ENCODE measurements around the gene SORCS2. TPM values are rescaled to one million over a fixed set of nuclear protein-coding genes. Genes with fewer than 3 reads are reported as not detected.

The SORCS2 gene
- total RNA-seq, 8 experiments from 2014 or later, result 1.8 to 14.0 (median 5.3) TPM

DNA sequence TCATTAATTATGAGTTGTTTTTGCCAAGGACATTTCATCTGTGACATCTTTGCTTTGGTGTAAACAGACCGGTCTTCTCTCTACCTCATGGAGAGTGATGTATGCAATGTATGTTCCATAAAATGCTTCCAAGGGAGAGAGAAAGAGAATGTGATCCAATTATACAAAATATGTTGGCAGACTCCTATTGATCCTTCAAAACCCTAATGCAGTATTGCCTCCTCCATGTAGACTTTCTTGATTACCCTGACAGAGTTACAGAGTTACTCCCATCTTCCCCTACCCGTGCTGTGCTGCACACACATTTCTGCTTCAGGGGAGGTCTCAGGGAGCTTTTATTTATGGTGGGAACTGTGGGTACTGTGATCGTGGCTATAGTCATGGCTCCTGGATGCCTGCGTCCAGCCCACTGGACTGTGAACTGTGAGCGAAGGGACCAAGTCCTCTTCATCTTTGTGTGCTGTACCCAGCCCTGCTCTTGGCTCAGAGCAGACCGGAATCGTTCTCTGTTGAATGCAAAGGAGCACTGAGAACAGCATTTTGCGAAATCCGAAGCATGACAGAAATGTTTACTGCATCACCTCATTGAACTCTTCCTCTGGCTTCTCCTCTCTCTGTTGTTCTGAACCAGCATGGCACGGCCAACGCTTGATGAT is 32.7 kb downstream of the SORCS2 start:
- H3K4me1 ChIP-seq (replicated peaks in 1 of 2), result peaks cover 29 to 31% of the 10 kb centered on the region in 2 donors
- H3K4me3 ChIP-seq, result no peak overlapping the region
- no peak overlapping the region for H3K27ac ChIP-seq
- ATAC-seq (replicated peaks in 6 of 8), result no peak
- in situ Hi-C loops (cut with MboI; ENCODE audit: low pct_unique_long_range_greater_than_20kb in 2 of 9, low sequenced_read_pairs in 9 of 9, unreplicated experiment in 9 of 9), result no loop called here
- WGBS, 10 experiments, result 81 to 100% (median 90%) methylated on average over 2 to 9 of the region's 11 CpGs; no CpG with 5 or more reads in 2 of the 10 experiments

DNA sequence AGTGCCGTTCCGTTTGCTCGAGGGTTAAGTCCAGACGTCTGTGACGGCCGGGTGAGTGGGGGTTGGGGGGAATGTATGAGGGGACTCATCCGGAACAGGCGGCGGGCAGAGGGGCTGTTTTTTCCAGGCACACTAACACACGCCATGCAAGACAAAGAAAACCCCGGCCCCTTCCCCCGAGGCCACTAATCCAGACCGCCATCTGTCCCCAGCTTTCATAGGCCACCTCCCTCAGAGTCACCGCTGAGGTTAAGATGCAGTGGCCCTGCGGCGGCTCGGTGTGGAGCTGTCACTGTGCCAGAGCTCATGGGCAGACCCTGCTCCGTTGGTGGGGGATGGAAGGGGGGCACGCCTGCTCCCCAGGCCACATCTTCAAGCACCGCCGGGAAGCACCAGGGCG is 34.1 kb downstream of the SORCS2 start:
- ATAC-seq (replicated peaks in 6 of 8), result peak in 5 of 8 experiments; percentile 83 to 91 (median 88)
- Histone ChIP-seq H3K4me3 (no peak overlapping the region), H3K27ac (peak overlapping the region; percentile 53 to 68), H3K4me1 (replicated peaks in 1 of 2) (peaks cover 29 to 31% of the 10 kb centered on the region in 2 donors)
- in situ Hi-C loops (cut with MboI; ENCODE audit: low pct_unique_long_range_greater_than_20kb in 2 of 9, low sequenced_read_pairs in 9 of 9, unreplicated experiment in 9 of 9), result no loop called here
- 10 to 71% (median 60%) methylated on average over 2 to 3 of the region's 22 CpGs; no CpG with 5 or more reads in 7 of the 10 experiments for WGBS, 10 experiments

DNA sequence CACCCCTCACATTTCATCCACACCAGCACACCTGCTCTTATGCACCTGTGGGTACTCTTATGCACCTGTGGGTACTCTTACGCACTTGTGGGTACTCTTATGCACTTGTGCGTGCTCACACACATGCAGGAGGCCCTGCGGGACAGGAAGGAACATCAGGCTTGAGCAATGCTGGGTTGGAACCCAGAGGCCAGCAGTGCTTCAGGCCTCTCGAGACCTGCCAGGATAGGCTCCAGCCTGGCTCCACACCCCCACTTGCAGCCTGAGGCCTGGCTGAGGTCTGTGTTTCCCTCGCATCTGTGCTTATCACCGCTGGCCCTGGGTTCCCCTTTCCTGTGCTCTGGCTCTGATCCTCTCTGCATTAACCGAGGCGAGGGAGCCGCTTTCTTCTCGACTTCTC is 34.7 kb downstream of the SORCS2 start:
- H3K4me1 ChIP-seq (replicated peaks in 1 of 2), result peaks cover 29 to 33% of the 10 kb centered on the region in 2 donors
- in situ Hi-C loops (cut with MboI; ENCODE audit: low pct_unique_long_range_greater_than_20kb in 2 of 9, low sequenced_read_pairs in 9 of 9, unreplicated experiment in 9 of 9), result no loop called here
- no peak overlapping the region for H3K4me3 ChIP-seq
- 40 to 100% (median 92%) methylated on average over 1 to 3 of the region's 10 CpGs; no CpG with 5 or more reads in 5 of the 10 experiments for WGBS, 10 experiments
- H3K27ac ChIP-seq, result peak overlapping the region; percentile 53 to 68
- peak in 4 of 8 experiments; percentile 15 to 28 (median 20) for ATAC-seq (replicated peaks in 6 of 8)

- H3K27ac ChIP-seq, result no peak overlapping the region
- H3K4me3 ChIP-seq, result no peak overlapping the region
- in situ Hi-C loops (cut with MboI; ENCODE audit: low pct_unique_long_range_greater_than_20kb in 2 of 9, low sequenced_read_pairs in 9 of 9, unreplicated experiment in 9 of 9), result no loop called here
- H3K4me1 ChIP-seq (replicated peaks in 1 of 2), result peaks cover 26 to 37% of the 10 kb centered on the region in 2 donors
- no peak for ATAC-seq (replicated peaks in 6 of 8)
- WGBS, 10 experiments, result 80 to 100% (median 83%) methylated on average over 1 to 8 of the region's 11 CpGs; no CpG with 5 or more reads in 5 of the 10 experiments
These were observed 36.4 kb downstream of the SORCS2 start for GRCh38 chr4:7228734-7229133.

DNA sequence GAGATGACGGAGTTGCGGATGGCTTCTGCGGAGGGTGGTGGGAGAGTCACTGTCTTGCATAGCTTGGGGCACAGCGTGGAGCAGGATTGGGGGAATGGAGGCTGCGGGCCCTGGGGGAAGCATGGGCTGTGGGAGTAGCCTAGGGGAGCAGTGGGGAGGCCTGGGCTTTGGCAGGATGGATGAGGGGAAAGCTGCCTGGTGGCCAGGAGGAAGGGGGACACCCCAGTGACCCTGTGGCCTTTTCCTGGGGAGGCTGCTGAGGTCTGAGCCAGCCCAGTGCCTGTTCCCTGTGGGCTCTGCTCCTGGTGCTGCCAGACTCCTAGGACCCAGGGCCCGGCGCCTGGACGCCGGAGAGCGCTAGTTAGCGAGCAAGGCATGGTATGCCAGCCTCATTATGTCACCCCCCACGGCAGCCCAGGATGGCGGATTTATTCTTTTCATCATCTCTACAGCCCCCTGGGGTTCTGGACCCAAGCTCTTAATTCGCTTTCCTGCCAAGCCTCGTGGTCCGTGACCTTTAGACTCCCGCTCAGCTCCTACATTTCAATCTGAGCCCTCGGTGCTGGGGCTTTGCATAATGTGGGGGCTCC is 39.8 kb downstream of the SORCS2 start:
- Histone ChIP-seq H3K4me1 (replicated peaks in 1 of 2) (peaks cover 7 to 10% of the 10 kb centered on the region in 2 donors), H3K27ac (no peak overlapping the region), H3K4me3 (no peak overlapping the region)
- peak in 3 of 8 experiments; percentile 22 to 62 (median 29) for ATAC-seq (replicated peaks in 6 of 8)
- WGBS, 10 experiments, result 79 to 100% (median 87%) methylated on average over 1 to 3 of the region's 18 CpGs; no CpG with 5 or more reads in 5 of the 10 experiments
- in situ Hi-C loops (cut with MboI; ENCODE audit: low pct_unique_long_range_greater_than_20kb in 2 of 9, low sequenced_read_pairs in 9 of 9, unreplicated experiment in 9 of 9), result no loop called here

GRCh38 chr4:7233006-7233580 is 40.8 kb downstream of the SORCS2 start:
- WGBS, 10 experiments, result 77 to 100% methylated on average over 3 to 5 of the region's 18 CpGs; no CpG with 5 or more reads in 8 of the 10 experiments
- H3K4me1 ChIP-seq (replicated peaks in 1 of 2), result peaks cover 0 to 8% of the 10 kb centered on the region in 2 donors
- peak in 1 of 8 experiments; percentile 6 for ATAC-seq (replicated peaks in 6 of 8)
- H3K4me3 ChIP-seq, result no peak overlapping the region
- no peak overlapping the region for H3K27ac ChIP-seq
- in situ Hi-C loops (cut with MboI; ENCODE audit: low pct_unique_long_range_greater_than_20kb in 2 of 9, low sequenced_read_pairs in 9 of 9, unreplicated experiment in 9 of 9), result no loop called here

DNA sequence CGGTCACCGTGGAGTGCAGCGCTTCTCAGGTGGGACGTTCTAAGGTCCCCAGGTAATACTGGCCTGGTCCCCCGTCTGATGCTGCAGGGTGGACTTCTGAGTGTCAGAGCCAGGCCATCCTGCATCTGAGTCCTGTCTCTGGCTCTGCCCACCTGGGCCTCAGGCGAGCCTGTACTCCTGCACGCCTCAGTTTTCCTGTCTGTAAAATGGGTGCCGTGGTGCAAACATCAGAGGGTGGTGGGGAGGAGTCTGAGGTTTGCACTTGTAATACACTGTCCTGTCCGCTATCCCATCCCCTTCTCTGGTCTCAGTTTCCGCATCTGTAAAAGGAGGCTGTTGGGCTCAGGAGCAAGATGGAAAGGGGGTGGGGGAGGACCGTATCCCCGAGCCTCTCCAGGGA is 41.3 kb downstream of the SORCS2 start:
- H3K4me1 ChIP-seq (replicated peaks in 1 of 2), result peaks cover 0 to 8% of the 10 kb centered on the region in 2 donors
- no peak overlapping the region for H3K27ac ChIP-seq
- in situ Hi-C loops (cut with MboI; ENCODE audit: low pct_unique_long_range_greater_than_20kb in 2 of 9, low sequenced_read_pairs in 9 of 9, unreplicated experiment in 9 of 9), result no loop called here
- no peak overlapping the region for H3K4me3 ChIP-seq
- WGBS, 10 experiments, result 89 to 100% (median 100%) methylated on average over 3 to 4 of the region's 12 CpGs; no CpG with 5 or more reads in 6 of the 10 experiments
- no peak for ATAC-seq (replicated peaks in 6 of 8)

- peaks cover 1 to 11% of the 10 kb centered on the region in 2 donors for H3K4me1 ChIP-seq (replicated peaks in 1 of 2)
These were observed 42.2 kb downstream of the SORCS2 start for GRCh38 chr4:7234355-7235029.

GRCh38 chr4:7235030-7235380 is 42.7 kb downstream of the SORCS2 start:
- ATAC-seq (replicated peaks in 6 of 8), result no peak
- in situ Hi-C loops (cut with MboI; ENCODE audit: low pct_unique_long_range_greater_than_20kb in 2 of 9, low sequenced_read_pairs in 9 of 9, unreplicated experiment in 9 of 9), result no loop called here
- Histone ChIP-seq H3K4me1 (replicated peaks in 1 of 2) (peaks cover 7 to 16% of the 10 kb centered on the region in 2 donors), H3K27ac (no peak overlapping the region), H3K4me3 (no peak overlapping the region)
- 81 to 100% (median 91%) methylated on average over 1 to 5 of the region's 14 CpGs; no CpG with 5 or more reads in 5 of the 10 experiments for WGBS, 10 experiments

More at GRCh38 chr4:7234355-7235029, 42.2 kb downstream of the SORCS2 start:
- H3K27ac ChIP-seq, result peak overlapping the region in 1 of 2 donors; percentile 19
- no peak overlapping the region for H3K4me3 ChIP-seq
- no peak for ATAC-seq (replicated peaks in 6 of 8)
- 57 to 100% (median 79%) methylated on average over 1 to 2 of the region's 14 CpGs; no CpG with 5 or more reads in 4 of the 10 experiments for WGBS, 10 experiments
- in situ Hi-C loops (cut with MboI; ENCODE audit: low pct_unique_long_range_greater_than_20kb in 2 of 9, low sequenced_read_pairs in 9 of 9, unreplicated experiment in 9 of 9), result no loop called here

- no peak overlapping the region for H3K4me3 ChIP-seq
- no peak for ATAC-seq (replicated peaks in 6 of 8)
- in situ Hi-C loops (cut with MboI; ENCODE audit: low pct_unique_long_range_greater_than_20kb in 2 of 9, low sequenced_read_pairs in 9 of 9, unreplicated experiment in 9 of 9), result no loop called here
- WGBS, 10 experiments, result 20 to 88% (median 72%) methylated on average over 1 to 4 of the region's 4 CpGs; no CpG with 5 or more reads in 4 of the 10 experiments
- H3K4me1 ChIP-seq (replicated peaks in 1 of 2), result peaks cover 13 to 25% of the 10 kb centered on the region in 2 donors
- no peak overlapping the region for H3K27ac ChIP-seq
These were observed 44.5 kb downstream of the SORCS2 start for GRCh38 chr4:7236847-7237246.

DNA sequence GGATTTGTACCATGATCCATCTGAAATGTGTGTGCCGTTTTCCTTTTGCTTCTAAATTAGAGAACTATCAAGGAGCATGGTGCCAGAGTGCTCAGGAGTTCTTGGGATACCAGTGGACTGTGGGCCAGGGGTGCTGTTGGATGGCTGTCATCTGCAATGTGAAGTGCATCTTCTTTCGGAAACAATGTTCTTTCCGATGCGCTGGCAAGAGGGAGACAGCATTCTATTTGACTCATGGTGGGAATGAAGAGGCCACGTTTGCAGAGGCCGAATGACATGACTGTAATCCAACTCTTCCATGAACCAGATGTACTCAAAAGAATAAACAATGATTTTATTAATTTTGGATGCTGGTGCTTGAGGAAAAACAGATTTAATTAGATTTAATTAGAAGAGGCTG is 45.5 kb downstream of the SORCS2 start:
- H3K4me3 ChIP-seq, result no peak overlapping the region
- no peak for ATAC-seq (replicated peaks in 6 of 8)
- 15 to 100% (median 80%) methylated on average over 1 to 6 of the region's 6 CpGs; no CpG with 5 or more reads in 1 of the 10 experiments for WGBS, 10 experiments
- H3K27ac ChIP-seq, result no peak overlapping the region
- peaks cover 13 to 16% of the 10 kb centered on the region in 2 donors for H3K4me1 ChIP-seq (replicated peaks in 1 of 2)
- in situ Hi-C loops (cut with MboI; ENCODE audit: low pct_unique_long_range_greater_than_20kb in 2 of 9, low sequenced_read_pairs in 9 of 9, unreplicated experiment in 9 of 9), result no loop called here

GRCh38 chr4:7238300-7238960 is 46.1 kb downstream of the SORCS2 start:
- WGBS, 10 experiments, result 83 to 100% (median 95%) methylated on average over 1 to 9 of the region's 12 CpGs; no CpG with 5 or more reads in 5 of the 10 experiments
- in situ Hi-C loops (cut with MboI; ENCODE audit: low pct_unique_long_range_greater_than_20kb in 2 of 9, low sequenced_read_pairs in 9 of 9, unreplicated experiment in 9 of 9), result no loop called here
- H3K4me3 ChIP-seq, result no peak overlapping the region
- peak in 2 of 8 experiments; percentile 36 to 75 for ATAC-seq (replicated peaks in 6 of 8)
- H3K4me1 ChIP-seq (replicated peaks in 1 of 2), result peaks cover 13 to 16% of the 10 kb centered on the region in 2 donors
- H3K27ac ChIP-seq, result no peak overlapping the region

Data from motor neuron (in vitro differentiated cells).